GM18520 (cell line): ENCODE measurements around the gene HIVEP1.
"Not testable (repeated sequence)": the region's sequence is repeated elsewhere in the genome, so short reads cannot be mapped to it uniquely, and the experiment has no call there.

ENCODE experiments used
- ATAC-seq: cut with Tn5 transposase; IDR thresholded peaks from one replicate; pipeline ENCODE4 v1.9.1; 2021; ENCODE audit not compliant: unreplicated experiment

HIVEP1 gene

GRCh38 chr6:12082368-12082767 is 70.3 kb downstream of the HIVEP1 start:
- ATAC-seq: no peak

GRCh38 chr6:12083302-12083701 is 71.2 kb downstream of the HIVEP1 start:
- ATAC-seq: no peak

GRCh38 chr6:12083763-12084162 is 71.7 kb downstream of the HIVEP1 start:
- no peak for ATAC-seq

GRCh38 chr6:12084681-12085080 is 72.6 kb downstream of the HIVEP1 start:
- ATAC-seq: no peak

- ATAC-seq: no peak
Measured at GRCh38 chr6:12088531-12088930, 76.4 kb downstream of the HIVEP1 start.

- no peak for ATAC-seq
Measured at GRCh38 chr6:12090714-12091113, 78.6 kb downstream of the HIVEP1 start.

- ATAC-seq: no peak
Measured at GRCh38 chr6:12092762-12093161, 80.7 kb downstream of the HIVEP1 start.

- ATAC-seq: no peak
Measured at GRCh38 chr6:12094689-12095088, 82.6 kb downstream of the HIVEP1 start.

GRCh38 chr6:12096342-12096741 is 84.2 kb downstream of the HIVEP1 start:
- no peak for ATAC-seq

- ATAC-seq: no peak
Measured at GRCh38 chr6:12097791-12098190, 85.7 kb downstream of the HIVEP1 start.

GRCh38 chr6:12099623-12100338 is 87.7 kb downstream of the HIVEP1 start:
- no peak for ATAC-seq

- ATAC-seq: no peak
Measured at GRCh38 chr6:12101048-12101447, 88.9 kb downstream of the HIVEP1 start.

- ATAC-seq: no peak
Measured at GRCh38 chr6:12101653-12102312, 89.7 kb downstream of the HIVEP1 start.

GRCh38 chr6:12102350-12102749 is 90.2 kb downstream of the HIVEP1 start:
- no peak for ATAC-seq

- no peak for ATAC-seq
Measured at GRCh38 chr6:12103158-12103557, 91.0 kb downstream of the HIVEP1 start.

GRCh38 chr6:12105271-12105670 is 93.2 kb downstream of the HIVEP1 start:
- no peak for ATAC-seq

- not testable (repeated sequence) for ATAC-seq
Measured at GRCh38 chr6:12108376-12108775, 96.3 kb downstream of the HIVEP1 start.

GRCh38 chr6:12110523-12111362 is 98.6 kb downstream of the HIVEP1 start:
- no peak for ATAC-seq

- no peak for ATAC-seq
Measured at GRCh38 chr6:12111363-12111670, 99.2 kb downstream of the HIVEP1 start.

- no peak for ATAC-seq
Measured at GRCh38 chr6:12112540-12113189, 100.6 kb downstream of the HIVEP1 start.

- ATAC-seq: no peak
Measured at GRCh38 chr6:12113190-12113577, 101.1 kb downstream of the HIVEP1 start.
